ENCODE measurements around the gene FLOT1. TPM values are rescaled to one million over a fixed set of nuclear protein-coding genes. Genes with fewer than 3 reads are reported as not detected.

The FLOT1 gene
- total RNA-seq, 2 experiments from 2014 or later, result 66.7 to 108 TPM

DNA sequence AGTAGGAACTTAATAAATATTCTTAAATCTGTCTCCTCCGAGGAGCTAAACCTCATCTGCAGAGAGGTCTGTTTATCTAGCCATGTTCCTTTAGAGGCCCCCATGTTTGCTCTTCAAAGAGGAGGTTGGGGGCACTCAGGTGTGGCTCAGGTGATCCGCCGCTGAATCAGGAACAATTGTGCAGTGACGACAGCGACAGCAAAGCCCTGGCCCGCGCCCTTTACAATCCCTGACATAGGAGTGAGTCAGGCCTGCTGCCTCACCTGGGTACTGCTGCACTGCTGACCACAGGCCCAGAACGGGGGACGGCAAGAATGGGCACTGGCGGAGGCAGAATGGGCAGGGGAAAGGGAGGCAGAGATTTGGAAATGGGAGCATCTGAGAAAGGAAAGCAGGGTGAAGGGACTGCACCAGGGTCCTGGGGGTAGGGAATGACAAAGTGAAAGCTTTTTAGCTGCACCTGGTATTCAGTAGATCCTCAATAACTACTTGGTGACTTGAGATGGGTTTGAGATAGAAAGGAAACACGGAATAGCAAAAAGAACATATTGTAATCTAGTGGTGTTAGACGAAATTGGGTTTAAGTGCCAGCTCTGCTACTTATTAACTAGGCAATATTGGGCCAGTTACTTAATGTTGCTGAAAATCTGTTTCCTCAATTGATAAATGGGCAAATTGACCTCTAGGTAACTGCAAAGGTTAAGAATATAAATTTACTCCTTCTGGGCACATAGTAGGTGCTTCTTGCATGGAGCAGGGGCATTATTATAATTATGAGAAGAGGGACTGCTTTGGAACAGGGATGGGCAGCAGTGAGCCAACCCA lies 7.3 kb upstream of the FLOT1 start:
- no peaks in the 10 kb centered on the region for H3K9me3 ChIP-seq (ENCODE audit: low read length)
- H3K4me1 ChIP-seq (ENCODE audit: insufficient read depth, low read length, poor library complexity, severe bottlenecking), result peaks cover 2% of the 10 kb centered on the region
- H3K4me3 ChIP-seq (ENCODE audit: low read depth, low read length, poor library complexity, severe bottlenecking), result no peak overlapping the region
- H3K27ac ChIP-seq (ENCODE audit: low read depth, low read length, poor library complexity, severe bottlenecking), result no peak overlapping the region
- POLR2A ChIA-PET, result no interaction called here
- no peak overlapping the region for H2AFZ ChIP-seq (ENCODE audit: low read length)
- CTCF ChIA-PET (ENCODE audit: unreplicated experiment), result no interaction called here
- DNase-seq (ENCODE audit: low spot score), result no peak
- no peaks in the 10 kb centered on the region for H3K36me3 ChIP-seq (ENCODE audit: insufficient read depth, low read length)
- no peaks in the 10 kb centered on the region for H4K20me1 ChIP-seq (ENCODE audit: insufficient read depth, low read length)
- TF ChIP-seq EZH2phosphoT487 (IDR thresholded peaks at IDR 0.05; ENCODE audit: borderline replicate concordance, low read depth, low read length) (no peak), CTCF (conservative IDR thresholded peaks at IDR 0.05; ENCODE audit: low read length) (no peak)
- no peak overlapping the region for H3K4me2 ChIP-seq (ENCODE audit: low read length)
- intact Hi-C loops (cut with micrococcal nuclease; ENCODE audit: unreplicated experiment), result no loop called here
- BruUV-seq (replicated peaks), result no TSS peak
- no peaks in the 10 kb centered on the region for H3K79me2 ChIP-seq (ENCODE audit: insufficient read depth, low read depth, low read length)
- H3K9me2 ChIP-seq (ENCODE audit: insufficient read depth, low read length), result no peaks in the 10 kb centered on the region

DNA sequence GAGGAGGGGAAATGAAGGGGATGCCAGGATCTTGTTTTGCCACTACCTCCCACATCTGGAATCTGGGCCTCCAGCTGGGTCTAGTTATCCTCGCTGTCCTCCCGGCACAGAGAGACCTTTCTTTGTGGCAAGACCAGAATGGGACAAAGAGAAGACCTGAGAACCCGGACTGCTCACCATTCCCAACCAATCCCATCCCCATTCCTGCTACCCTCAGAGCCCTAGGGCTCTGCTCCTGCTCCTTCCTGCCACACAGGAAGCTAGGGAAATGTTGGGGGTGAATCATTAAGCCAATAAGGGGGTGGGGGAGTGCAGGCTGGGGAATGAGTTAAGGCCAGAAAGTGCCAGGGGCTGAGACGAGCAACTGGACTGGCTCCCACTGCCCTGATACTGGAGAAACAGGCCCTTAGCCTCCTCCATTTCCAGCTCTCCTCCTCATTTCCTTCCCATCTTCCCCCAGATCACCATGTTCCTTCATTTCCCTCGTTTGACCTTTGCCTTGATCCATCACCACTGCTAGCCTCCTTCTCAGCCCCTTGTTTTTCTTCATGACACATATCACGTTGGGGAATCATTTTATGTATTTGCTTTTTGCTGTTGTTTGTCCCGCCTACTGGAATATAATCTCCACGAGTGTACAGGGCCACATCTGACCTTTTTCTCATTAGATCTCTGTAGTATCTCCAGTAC lies 6.5 kb upstream of the FLOT1 start:
- no peaks in the 10 kb centered on the region for H3K79me2 ChIP-seq (ENCODE audit: insufficient read depth, low read depth, low read length)
- no peak overlapping the region for H3K4me3 ChIP-seq (ENCODE audit: low read depth, low read length, poor library complexity, severe bottlenecking)
- H3K4me2 ChIP-seq (ENCODE audit: low read length), result no peak overlapping the region
- H4K20me1 ChIP-seq (ENCODE audit: insufficient read depth, low read length), result no peaks in the 10 kb centered on the region
- TF ChIP-seq CTCF (conservative IDR thresholded peaks at IDR 0.05; ENCODE audit: low read length) (no peak), EZH2phosphoT487 (IDR thresholded peaks at IDR 0.05; ENCODE audit: borderline replicate concordance, low read depth, low read length) (no peak)
- CTCF ChIA-PET (ENCODE audit: unreplicated experiment), result no interaction called here
- H3K9me2 ChIP-seq (ENCODE audit: insufficient read depth, low read length), result no peaks in the 10 kb centered on the region
- DNase-seq (ENCODE audit: low spot score), result no peak
- H3K4me1 ChIP-seq (ENCODE audit: insufficient read depth, low read length, poor library complexity, severe bottlenecking), result peaks cover 10% of the 10 kb centered on the region
- no peak overlapping the region for H3K27ac ChIP-seq (ENCODE audit: low read depth, low read length, poor library complexity, severe bottlenecking)
- no TSS peak for BruUV-seq (replicated peaks)
- no peaks in the 10 kb centered on the region for H3K9me3 ChIP-seq (ENCODE audit: low read length)
- POLR2A ChIA-PET, result no interaction called here
- H3K36me3 ChIP-seq (ENCODE audit: insufficient read depth, low read length), result no peaks in the 10 kb centered on the region
- H2AFZ ChIP-seq (ENCODE audit: low read length), result no peak overlapping the region
- intact Hi-C loops (cut with micrococcal nuclease; ENCODE audit: unreplicated experiment), result no loop called here
